RWPE2 (cell line): ENCODE data around the gene CDK18.
A peak's percentile ranks its signal among the peaks of the same experiment; 100 is the strongest.

ENCODE experiments used
- ATAC-seq: fragments of 200-7000 bp; cut with Tn5 transposase; 3 replicates; pipeline ENCODE4 v1.9.1; 2021; ENCODE audit warnings: low read depth
- DNase-seq: peaks from one replicate; pipeline ENCODE4 v3.0.0-alpha.2; 2020; ENCODE audit warnings: low spot score
- H3K27ac ChIP-seq: fragments of 450-650 bp; 2 replicates; pipeline ENCODE4 v1.5.1; 2017; ENCODE audit warnings: mild to moderate bottlenecking; ENCODE audit not compliant: poor library complexity, severe bottlenecking
- H3K27me3 ChIP-seq: fragments of 250-450 bp; sonication (Bioruptor Pico); 2 replicates; pipeline ENCODE4 v1.5.1; 2021; ENCODE audit warnings: mild to moderate bottlenecking, moderate library complexity; ENCODE audit not compliant: insufficient read depth, poor library complexity, severe bottlenecking
- H3K36me3 ChIP-seq: fragments of 250-450 bp; sonication (Bioruptor Pico); 2 replicates; pipeline ENCODE4 v1.5.1; 2020; ENCODE audit warnings: low read depth, mild to moderate bottlenecking, moderate library complexity
- H3K4me1 ChIP-seq: fragments of 250-450 bp; sonication (Bioruptor Pico); 2 replicates; pipeline ENCODE4 v1.5.1; 2021; ENCODE audit warnings: mild to moderate bottlenecking, moderate library complexity; ENCODE audit not compliant: insufficient read depth, poor library complexity, severe bottlenecking
- H3K4me3 ChIP-seq: fragments of 250-450 bp; sonication (Bioruptor Pico); 2 replicates; pipeline ENCODE4 v1.5.1; 2021; ENCODE audit warnings: mild to moderate bottlenecking, moderate library complexity; ENCODE audit not compliant: severe bottlenecking
- H3K9me3 ChIP-seq: fragments of 250-450 bp; sonication (Bioruptor Pico); 2 replicates; pipeline ENCODE4 v1.5.1; 2021; ENCODE audit warnings: mild to moderate bottlenecking, moderate library complexity; ENCODE audit not compliant: severe bottlenecking
- CTCF ChIP-seq: fragments of 450-650 bp; IDR thresholded peaks from one replicate; pipeline ENCODE4 v1.5.1; 2017; ENCODE audit warnings: mild to moderate bottlenecking, moderate library complexity; ENCODE audit not compliant: poor library complexity, severe bottlenecking

CDK18 gene

DNA sequence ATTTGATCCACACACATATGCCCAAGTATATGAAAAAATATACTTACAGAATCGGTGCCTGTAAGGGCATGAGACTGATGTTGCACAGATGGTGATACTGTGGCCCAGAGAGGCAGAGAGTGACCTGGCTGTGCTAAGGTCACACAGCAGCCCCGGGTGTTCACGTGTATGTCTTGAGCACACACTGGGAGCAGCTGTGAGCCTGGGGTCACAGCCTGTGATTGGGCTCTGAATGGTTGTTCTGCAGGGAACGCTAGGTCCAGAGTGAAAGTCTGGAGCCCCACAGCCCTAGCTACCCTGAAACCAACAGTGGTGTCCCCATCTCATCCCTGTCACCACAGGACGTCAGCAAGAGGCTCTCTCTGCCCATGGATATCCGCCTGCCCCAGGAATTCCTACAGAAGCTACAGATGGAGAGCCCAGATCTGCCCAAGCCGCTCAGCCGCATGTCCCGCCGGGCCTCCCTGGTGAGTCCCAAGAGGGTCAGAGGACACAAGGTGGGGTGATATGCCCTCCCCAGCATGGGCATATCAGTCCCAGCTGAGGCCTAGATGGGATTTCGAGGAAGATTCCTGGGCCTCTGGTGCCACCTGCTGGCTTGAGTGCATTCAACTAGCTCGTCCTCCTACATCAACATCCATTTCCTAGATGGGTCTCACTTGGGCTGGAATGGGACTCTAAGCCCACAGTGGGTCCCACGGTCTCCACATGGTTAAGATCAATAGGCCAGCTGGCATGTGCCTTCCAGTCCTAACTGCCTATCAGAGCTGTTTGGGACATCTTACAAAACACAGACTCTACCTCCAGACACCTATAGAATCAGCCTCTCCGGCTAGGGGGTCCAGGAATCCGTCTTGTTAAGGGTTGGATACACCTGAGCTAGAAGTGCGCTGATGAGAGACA lies 19.7 kb downstream of the CDK18 start:
- Histone ChIP-seq H3K27ac (no peak overlapping the region), H3K27me3 (no peaks in the 10 kb centered on the region), H3K4me3 (no peak overlapping the region), H3K4me1 (no peaks in the 10 kb centered on the region), H3K36me3 (no peaks in the 10 kb centered on the region), H3K9me3 (no peaks in the 10 kb centered on the region)
- TF ChIP-seq CTCF = peak; percentile 80
- no peak for DNase-seq
- peak; percentile 57 for ATAC-seq

- no peak for ATAC-seq
- no peaks in the 10 kb centered on the region for H3K36me3 ChIP-seq
- H3K4me3 ChIP-seq = no peak overlapping the region
- no peak for TF ChIP-seq CTCF
- H3K27me3 ChIP-seq = no peaks in the 10 kb centered on the region
- no peak for DNase-seq
- no peaks in the 10 kb centered on the region for H3K9me3 ChIP-seq
- no peak overlapping the region for H3K27ac ChIP-seq
- H3K4me1 ChIP-seq = no peaks in the 10 kb centered on the region
Observed at GRCh38 chr1:205524794-205525101, 20.3 kb downstream of the CDK18 start.

- ATAC-seq (no peak), DNase-seq (no peak)
- no peaks in the 10 kb centered on the region for H3K9me3 ChIP-seq
- no peaks in the 10 kb centered on the region for H3K4me1 ChIP-seq
- TF ChIP-seq CTCF = no peak
- H3K27me3 ChIP-seq = no peaks in the 10 kb centered on the region
- H3K4me3 ChIP-seq = no peak overlapping the region
- H3K27ac ChIP-seq = no peak overlapping the region
- no peaks in the 10 kb centered on the region for H3K36me3 ChIP-seq
Observed at GRCh38 chr1:205525495-205526285, 21.2 kb downstream of the CDK18 start.

DNA sequence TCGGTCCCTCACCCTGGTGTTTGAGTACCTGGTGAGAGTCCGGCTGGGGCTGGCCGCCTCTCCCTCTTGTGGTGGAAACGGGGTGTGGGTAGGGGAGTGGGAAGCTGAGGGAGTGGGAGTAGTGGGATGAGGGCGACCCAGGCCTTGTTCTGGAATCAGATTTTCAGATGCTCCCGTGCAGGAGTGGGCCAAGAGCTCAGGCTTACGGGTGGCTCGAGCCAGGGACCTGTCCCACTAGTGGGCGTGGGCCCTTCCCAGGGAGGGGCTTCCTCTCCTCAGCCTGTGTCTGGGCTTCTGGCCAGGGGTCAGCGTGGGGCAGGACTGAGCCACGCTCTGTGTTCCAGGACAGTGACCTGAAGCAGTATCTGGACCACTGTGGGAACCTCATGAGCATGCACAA lies 22.0 kb downstream of the CDK18 start:
- Histone ChIP-seq H3K27ac (no peak overlapping the region), H3K27me3 (no peaks in the 10 kb centered on the region), H3K4me1 (no peaks in the 10 kb centered on the region), H3K36me3 (no peaks in the 10 kb centered on the region), H3K9me3 (no peaks in the 10 kb centered on the region), H3K4me3 (no peak overlapping the region)
- ATAC-seq (no peak), DNase-seq (no peak)
- TF ChIP-seq CTCF = no peak
